ENCODE measurements around the gene FANCC. TPM values are rescaled to one million over a fixed set of nuclear protein-coding genes. Genes with fewer than 3 reads are reported as not detected.

FANCC gene
- total and polyA plus RNA-seq, 2 of the 8 experiments (the other 6 are each of a cell fraction or from before 2014, with no cell fraction given): 7.8 to 15.2 TPM

GRCh38 chr9:95202076-95202681 is 115.3 kb downstream of the FANCC start:
- no peak overlapping the region for H4K5ac ChIP-seq (ENCODE audit: insufficient read length, low read depth, low read length)
- TF ChIP-seq CREB1 (IDR thresholded peaks at IDR 0.05) (no peak), CBX8 (IDR thresholded peaks at IDR 0.05; ENCODE audit: borderline replicate concordance, low read depth, low read length) (no peak), TCF12 (IDR thresholded peaks at IDR 0.05; ENCODE audit: low read depth, low read length) (no peak)
- no peaks in the 10 kb centered on the region for H3K79me1 ChIP-seq (ENCODE audit: low read depth, low read length)
- no peak for DNase-seq (ENCODE audit: low read depth in 1 of 2, low spot score in 2 of 2)
- no peak overlapping the region for H2BK12ac ChIP-seq (ENCODE audit: low read depth, low read length)
- H2BK120ac ChIP-seq (replicated peaks; ENCODE audit: low read depth, low read length): no peak overlapping the region
- no peak overlapping the region; a peak in 1 of 4 replicates for H3K4me2 ChIP-seq (ENCODE audit: insufficient read depth in 1 of 2, low read depth in 2 of 2, low read length in 2 of 2)
- no peak overlapping the region for H2AK5ac ChIP-seq (ENCODE audit: low read depth, low read length)
- H2BK15ac ChIP-seq (ENCODE audit: low read length): no peak overlapping the region
- H2AFZ ChIP-seq (ENCODE audit: low read length): no peak overlapping the region
- H4K8ac ChIP-seq (ENCODE audit: extremely low read depth, insufficient read depth, low read length): no peak overlapping the region
- no peak overlapping the region for H2BK20ac ChIP-seq (ENCODE audit: low read length)
- no peak overlapping the region for H3K23ac ChIP-seq (ENCODE audit: insufficient read length)
- WGBS, 2 experiments (ENCODE audit: extremely low coverage in 1 of 2, insufficient coverage in 1 of 2, insufficient read length in 1 of 2, insufficient replicate concordance in 2 of 2, low coverage in 1 of 2, low lambda C conversion rate in 2 of 2, missing lambda C conversion rate in 1 of 2): 75% methylated on average over 5 of the region's 5 CpGs; no CpG with 5 or more reads in 1 of the 2 experiments
- no peak overlapping the region for H3K56ac ChIP-seq (replicated peaks; ENCODE audit: insufficient read length, low read depth, low read length)
- no peak overlapping the region for H3K4me3 ChIP-seq (ENCODE audit: extremely low read depth in 1 of 4, insufficient read depth in 2 of 4, low read depth in 3 of 4, low read length in 4 of 4)
- H3K79me2 ChIP-seq (ENCODE audit: control insufficient read depth in 1 of 2, insufficient read depth in 2 of 2, low read length in 2 of 2): no peaks in the 10 kb centered on the region
- no peak overlapping the region for H2BK5ac ChIP-seq (ENCODE audit: low read depth, low read length)
- H3K14ac ChIP-seq (ENCODE audit: insufficient read length): no peak overlapping the region
- no peaks in the 10 kb centered on the region for H3K23me2 ChIP-seq (ENCODE audit: low read depth, low read length)
- H3K27me3 ChIP-seq (replicated peaks in 1 of 4; ENCODE audit: control insufficient read depth in 3 of 4, extremely low read depth in 1 of 4, insufficient read depth in 3 of 4, low read length in 3 of 4): no peaks in the 10 kb centered on the region
- H3K9ac ChIP-seq (replicated peaks in 1 of 4; ENCODE audit: extremely low read depth in 1 of 4, low read depth in 3 of 4, low read length in 3 of 4): no peak overlapping the region
- H4K20me1 ChIP-seq (replicated peaks in 1 of 2; ENCODE audit: control insufficient read depth in 1 of 2, insufficient read depth in 2 of 2, low read length in 2 of 2): no peaks in the 10 kb centered on the region
- no peak overlapping the region for H3K27ac ChIP-seq (ENCODE audit: low read depth, low read length)
- H3K36me3 ChIP-seq (ENCODE audit: control insufficient read depth in 2 of 4, insufficient read depth in 4 of 4, low read length in 3 of 4): no peaks in the 10 kb centered on the region
- no peak for FAIRE-seq
- no peak overlapping the region for H3K4ac ChIP-seq (replicated peaks; ENCODE audit: insufficient read length, low read depth, low read length)
- CTCF ChIA-PET (ENCODE audit: partially characterized antibody): interaction anchor here (1.0 to 4.6 kb wide), 4 partner anchors 10 to 86 kb away, joined by 3 to 28 read pairs (median 5); no protein-coding TSS in a partner anchor
- POLR2A ChIA-PET (ENCODE audit: partially characterized antibody): interaction anchor here (1.1 kb wide), 1 partner anchor 9 kb away, joined by 4 read pairs; no protein-coding TSS in a partner anchor
- no peak overlapping the region for H4K91ac ChIP-seq (replicated peaks; ENCODE audit: insufficient read length, low read length)
- no peak overlapping the region for H3K18ac ChIP-seq (ENCODE audit: extremely low read depth, low read length)
- no peaks in the 10 kb centered on the region for H3K9me3 ChIP-seq (ENCODE audit: insufficient read depth in 2 of 2, low read depth in 1 of 2, low read length in 1 of 2)
- H3K4me1 ChIP-seq (replicated peaks in 1 of 4; ENCODE audit: control insufficient read depth in 3 of 4, insufficient read depth in 4 of 4, low read length in 3 of 4): peaks cover 0 to 6% (median 2%) of the 10 kb centered on the region in 4 experiments; a peak in 2 of 7 replicates
